Endothelial cell of umbilical vein (primary cell): Measurements from ENCODE around the gene MARVELD1. TPM values are rescaled to one million over a fixed set of nuclear protein-coding genes. Genes with fewer than 3 reads are reported as not detected.

Source experiments
- BruUV-seq: library from RNA; stranded (reverse); fragments of 400-500 nt; replicated peaks from 2 replicates; lab custom pipeline; 2021; lab: Mats Ljungman, UMichigan
- CTCF ChIA-PET: fragments of 300-600, 350-600 bp; sonication (Branson Sonifier 250); formaldehyde crosslinking; loops from one replicate; lab custom pipeline; 2021; ENCODE audit warnings: antibody characterized with exemption, inconsistent platforms; lab: Charles Lee
- POLR2A ChIA-PET: fragments of 300-600, 350-600 bp; sonication (Branson Sonifier 250); formaldehyde crosslinking; loops from one replicate; lab custom pipeline; 2021; ENCODE audit warnings: antibody characterized with exemption, inconsistent platforms; lab: Charles Lee
- DNase-seq: peaks from one replicate; pipeline ENCODE4 v3.0.0-alpha.2; 2011; ENCODE audit warnings: low read depth, low spot score
- FAIRE-seq: peaks from 2 replicates; lab custom pipeline; 2011; peaks lifted over from hg19 to GRCh38; lab: Jason Lieb, UNC
- H2AFZ ChIP-seq: 2 replicates; pipeline ENCODE4 v1.6.0; 2012; ENCODE audit warnings: low read depth, low read length, control low read depth, inconsistent platforms
- H3K27ac ChIP-seq: 2 replicates; pipeline ENCODE4 v1.5.1; 2011; ENCODE audit warnings: low read depth, mild to moderate bottlenecking, control low read depth, low read length, moderate library complexity; ENCODE audit not compliant: insufficient read depth
- H3K27me3 ChIP-seq, 2 experiments: 2 replicates each; pipeline versions ENCODE4 v1.6.0 to v1.6.1; 2011; ENCODE audit warnings: low read length in 2 of 2, mixed read lengths in 1 of 2; ENCODE audit not compliant: control insufficient read depth in 2 of 2, insufficient read depth in 2 of 2
- H3K36me3 ChIP-seq, 2 experiments: 2 replicates in 1 of 2; 3 replicates in 1 of 2; pipeline ENCODE4 v1.5.1; 2011; ENCODE audit warnings: low read length in 2 of 2, mild to moderate bottlenecking in 1 of 2, moderate library complexity in 1 of 2; ENCODE audit not compliant: control insufficient read depth in 2 of 2, insufficient read depth in 2 of 2; ENCODE audit errors: extremely low read depth in 1 of 2
- H3K4me1 ChIP-seq: 3 replicates; pipeline ENCODE4 v1.5.1; 2011; ENCODE audit warnings: mild to moderate bottlenecking, low read length; ENCODE audit not compliant: control insufficient read depth, insufficient read depth; ENCODE audit errors: extremely low read depth
- H3K4me2 ChIP-seq: 2 replicates; pipeline ENCODE4 v1.6.1; 2011; ENCODE audit warnings: low read length, control low read depth, mixed read lengths; ENCODE audit not compliant: insufficient read depth
- H3K4me3 ChIP-seq, 3 experiments: fragments of 200-600 bp in 1 of 3; sonication (generic), shearing (Covaris generic) in 1 of 3; replicated peaks in 1 of 3; 2 replicates each; pipeline ENCODE4 v1.5.1; 2011 to 2016; ENCODE audit warnings: control low read depth in 3 of 3, low read length in 3 of 3, mild to moderate bottlenecking in 2 of 3, inconsistent platforms in 1 of 3, low read depth in 1 of 3, moderate library complexity in 1 of 3; ENCODE audit not compliant: insufficient read depth in 1 of 3
- H3K79me2 ChIP-seq: 2 replicates; pipeline ENCODE4 v1.6.0; 2012; ENCODE audit warnings: low read length, inconsistent platforms; ENCODE audit not compliant: control insufficient read depth, insufficient read depth
- H3K9ac ChIP-seq: replicated peaks from 2 replicates; pipeline ENCODE3; 2011; ENCODE audit warnings: low read length, control low read depth; ENCODE audit not compliant: insufficient read depth; ENCODE audit errors: extremely low read depth
- H3K9me1 ChIP-seq: replicated peaks from 3 replicates; pipeline ENCODE4 v1.6.0; 2011; ENCODE audit warnings: mild to moderate bottlenecking, low read length; ENCODE audit not compliant: control insufficient read depth, insufficient read depth; ENCODE audit errors: extremely low read depth
- H3K9me3 ChIP-seq: replicated peaks from 2 replicates; pipeline ENCODE4 v1.5.1; 2012; ENCODE audit warnings: low read length, inconsistent platforms; ENCODE audit not compliant: control insufficient read depth, insufficient read depth
- H4K20me1 ChIP-seq: replicated peaks from 2 replicates; pipeline ENCODE3; 2011; ENCODE audit warnings: mild to moderate bottlenecking, low read length; ENCODE audit not compliant: control insufficient read depth, insufficient read depth; ENCODE audit errors: extremely low read depth
- CTCF ChIP-seq, 2 donors: IDR thresholded peaks; 1 replicate in 1 of 2; 2 replicates in 1 of 2; pipeline ENCODE4 v1.5.1; 2011; ENCODE audit warnings: low read length in 2 of 2, mild to moderate bottlenecking in 2 of 2, moderate library complexity in 2 of 2, control low read depth in 1 of 2, inconsistent platforms in 1 of 2, low read depth in 1 of 2; ENCODE audit not compliant: insufficient read depth in 1 of 2; ENCODE audit errors: extremely low read depth in 1 of 2
- EZH2 ChIP-seq: IDR thresholded peaks from 2 replicates; pipeline ENCODE4 v1.6.1; 2012; ENCODE audit warnings: borderline replicate concordance, low read depth, mild to moderate bottlenecking, moderate library complexity, low read length, inconsistent platforms; ENCODE audit not compliant: severe bottlenecking
- FOS ChIP-seq: IDR thresholded peaks from 2 replicates; pipeline ENCODE4 v1.6.1; 2011; ENCODE audit warnings: mild to moderate bottlenecking, low read length, moderate library complexity, borderline replicate concordance; ENCODE audit not compliant: insufficient read depth
- GATA2 ChIP-seq: IDR thresholded peaks from 2 replicates; pipeline ENCODE4 v1.7.0; 2011; ENCODE audit warnings: low read depth, mild to moderate bottlenecking, moderate library complexity, mixed read lengths, low read length; ENCODE audit not compliant: insufficient read length, insufficient read depth
- JUN ChIP-seq: IDR thresholded peaks from 2 replicates; pipeline ENCODE4 v1.6.1; 2011; ENCODE audit warnings: borderline replicate concordance, low read depth; ENCODE audit not compliant: insufficient read length, insufficient read depth
- MAX ChIP-seq: IDR thresholded peaks from 2 replicates; pipeline ENCODE4 v1.6.1; 2011; ENCODE audit not compliant: insufficient read depth, insufficient read length
- MYC ChIP-seq: IDR thresholded peaks from one replicate; pipeline ENCODE4 v1.6.1; 2011; ENCODE audit warnings: mild to moderate bottlenecking, low read depth, low read length
- POLR2A ChIP-seq: IDR thresholded peaks from 2 replicates; pipeline ENCODE4 v1.6.1; 2012; ENCODE audit warnings: low read depth, mild to moderate bottlenecking, control low read depth, low read length
- POLR2AphosphoS5 ChIP-seq: IDR thresholded peaks from 2 replicates; pipeline ENCODE4 v1.6.1; 2012; ENCODE audit warnings: low read depth, mild to moderate bottlenecking, control low read depth, low read length, moderate library complexity; ENCODE audit not compliant: insufficient read depth
- dilution Hi-C: fragments of 300-500 bp; cut with MboI; formaldehyde crosslinking; loops from one replicate; pipeline ENCODE4 v1.15.0; 2019; ENCODE audit warnings: low sequenced_read_pairs; ENCODE audit not compliant: extremely low pct_ligation_motif_present
- intact Hi-C: fragments of 100-400 bp; cut with micrococcal nuclease; formaldehyde crosslinking; loops from one replicate; pipeline ENCODE4 v1.10.0; 2022
- polyA plus RNA-seq, 4 experiments: library from polyadenylated mRNA; depleted of rRNA in 3 of 4; stranded (reverse) in 3 of 4; unstranded in 1 of 4; fragments of >200 nt; gene quantifications; 2 replicates each; pipeline versions ENCODE4 v1.2.1 to v1.2.3, GENCODE V29; 2011 to 2012; ENCODE audit warnings: missing spikeins in 1 of 4
- total RNA-seq: library from RNA; stranded (reverse); gene quantifications from 2 replicates; pipeline ENCODE4 v1.2.3, GENCODE V29; 2021

The MARVELD1 gene
- total and polyA plus RNA-seq, 2 donors (not counting 3 experiments of a cell fraction or from before 2014, with no cell fraction given): 67.3 to 78.3 TPM

- H2AFZ ChIP-seq: no peak overlapping the region
- H3K79me2 ChIP-seq: no peaks in the 10 kb centered on the region
- H3K9ac ChIP-seq: no peak overlapping the region
- no peaks in the 10 kb centered on the region for H3K4me1 ChIP-seq
- CTCF ChIA-PET: interaction anchor here (1.2 to 6.8 kb wide), 4 partner anchors 12 to 281 kb away, joined by 3 to 49 read pairs (median 8); no protein-coding TSS in a partner anchor
- DNase-seq (peak; percentile 62), FAIRE-seq (peak; percentile 88)
- intact Hi-C loops (loop anchor here (1.0 kb wide), 2 partner anchors 110 to 282 kb away; no protein-coding TSS in a partner anchor), dilution Hi-C loops (no loop called here)
- no peak overlapping the region for H3K4me2 ChIP-seq
- H3K4me3 ChIP-seq: no peak overlapping the region
- H3K9me3 ChIP-seq: no peaks in the 10 kb centered on the region
- peaks cover 6 to 40% of the 10 kb centered on the region in 2 experiments for H3K36me3 ChIP-seq
- BruUV-seq: no TSS peak
- no peaks in the 10 kb centered on the region for H4K20me1 ChIP-seq
- POLR2A ChIA-PET: no interaction called here
- H3K27ac ChIP-seq: no peak overlapping the region
- no peaks in the 10 kb centered on the region for H3K9me1 ChIP-seq
- no peak for TF ChIP-seq MAX
- TF ChIP-seq CTCF (IDR thresholded peaks at IDR 0.05; ENCODE audit: extremely low read depth in 1 of 2, insufficient read depth in 1 of 2, low read depth in 1 of 2, low read length in 2 of 2): peak; percentile 90 to 99
- no peaks in the 10 kb centered on the region for H3K27me3 ChIP-seq
Measured at GRCh38 chr10:97759158-97759887, 45.8 kb downstream of the MARVELD1 start.

- TF ChIP-seq POLR2A (no peak), MAX (no peak), MYC (no peak), CTCF (IDR thresholded peaks at IDR 0.05; ENCODE audit: extremely low read depth in 1 of 2, insufficient read depth in 1 of 2, low read depth in 1 of 2, low read length in 2 of 2) (no peak), EZH2 (no peak), FOS (no peak), JUN (no peak), GATA2 (no peak), POLR2AphosphoS5 (no peak)
- Histone ChIP-seq H3K9me3 (no peaks in the 10 kb centered on the region), H2AFZ (no peak overlapping the region), H3K27ac (no peak overlapping the region), H3K9ac (no peak overlapping the region), H4K20me1 (no peaks in the 10 kb centered on the region), H3K27me3 (no peaks in the 10 kb centered on the region), H3K9me1 (no peaks in the 10 kb centered on the region), H3K4me2 (no peak overlapping the region), H3K79me2 (no peaks in the 10 kb centered on the region), H3K36me3 (peaks cover 6 to 36% of the 10 kb centered on the region in 2 experiments), H3K4me1 (no peaks in the 10 kb centered on the region), H3K4me3 (no peak overlapping the region)
- ChIA-PET POLR2A (no interaction called here), CTCF (interaction anchor here (0.6 to 6.8 kb wide), 5 partner anchors 13 to 281 kb away, joined by 3 to 49 read pairs (median 4); no protein-coding TSS in a partner anchor)
- BruUV-seq: no TSS peak
- DNase-seq: no peak
- dilution Hi-C loops: no loop called here
- FAIRE-seq: no peak
- intact Hi-C loops: loop anchor here (1.0 kb wide), 2 partner anchors 109 to 281 kb away; no protein-coding TSS in a partner anchor
Measured at GRCh38 chr10:97759946-97760345, 46.4 kb downstream of the MARVELD1 start.
